ENCODE results near the gene TMPRSS7. TPM values are rescaled to one million over a fixed set of nuclear protein-coding genes. Genes with fewer than 3 reads are reported as not detected.

TMPRSS7 gene
- polyA plus RNA-seq, 1 of the 3 experiments (the other 2 are of a cell fraction), result 0.02 TPM

GRCh38 chr3:112086076-112086854 lies 51.7 kb downstream of the TMPRSS7 start, which contains the start of gene C3orf52:
Gene C3orf52, plus strand, starts transcription at chr3:112086389. Its CDS starts 19 bp downstream, at chr3:112086408.
- H3K9ac ChIP-seq, result peak within 1 kb of the TSS; percentile 81
- peak; percentile 94 for DNase-seq
- peaks cover 8% of the 10 kb centered on the region for H3F3A ChIP-seq (replicated peaks; ENCODE audit: insufficient read depth)
- no peaks in the 10 kb centered on the region for H3K9me3 ChIP-seq
- no peaks in the 10 kb centered on the region for H3K27me3 ChIP-seq (ENCODE audit: insufficient read depth)
- peaks cover 40% of the 10 kb centered on the region for H3K79me2 ChIP-seq (ENCODE audit: insufficient read depth)
- CTCF ChIA-PET, result interaction anchor here (2.9 kb wide), 1 partner anchor 25 kb away, joined by 11 read pairs; no protein-coding TSS in a partner anchor
- H3K4me1 ChIP-seq (ENCODE audit: control insufficient read depth in 1 of 2, insufficient read depth in 2 of 2, low read depth in 1 of 2, low read length in 1 of 2), result peaks cover 5 to 10% of the 10 kb centered on the region in 2 experiments; a peak in 2 of 4 replicates
- peak within 1 kb of the TSS; percentile 86 for H3K4me2 ChIP-seq
- no peaks in the 10 kb centered on the region for H4K20me1 ChIP-seq (ENCODE audit: insufficient read depth)
- peak within 1 kb of the TSS; percentile 60 to 69 for H3K4me3 ChIP-seq (ENCODE audit: low read depth in 2 of 2, low read length in 1 of 2)
- WGBS (ENCODE audit: low lambda C conversion rate), result 6% methylated on average over 16 of the region's 67 CpGs
- POLR2A ChIA-PET, result no interaction called here
- no peaks in the 10 kb centered on the region for H3K9me2 ChIP-seq
- H3K36me3 ChIP-seq (replicated peaks in 1 of 2; ENCODE audit: control insufficient read depth in 1 of 2, insufficient read depth in 2 of 2, low read length in 1 of 2), result no peaks in the 10 kb centered on the region
- peak within 1 kb of the TSS in 1 of 2 experiments; percentile 77; a peak in 2 of 4 replicates for H3K27ac ChIP-seq (ENCODE audit: low read depth in 2 of 2, low read length in 1 of 2)
- H2AFZ ChIP-seq (ENCODE audit: low read depth), result peak within 1 kb of the TSS; percentile 99
- TF ChIP-seq ZBTB33 (IDR thresholded peaks at IDR 0.05; ENCODE audit: borderline replicate concordance, low read depth), result no peak
- no peak for TF ChIP-seq FOXJ3 (CRISPR knock-in tag; IDR thresholded peaks at IDR 0.05)
- no peak for TF ChIP-seq RXRA (IDR thresholded peaks at IDR 0.05; ENCODE audit: borderline replicate concordance, low read depth)
- TF ChIP-seq FOXM1 (IDR thresholded peaks at IDR 0.05; ENCODE audit: low read depth), result no peak
- TF ChIP-seq ELF1 (IDR thresholded peaks at IDR 0.05), result no peak
- no peak for TF ChIP-seq MEF2A (IDR thresholded peaks at IDR 0.05; ENCODE audit: borderline replicate concordance, low read depth)
- TF ChIP-seq YY1 (IDR thresholded peaks at IDR 0.05; ENCODE audit: low read depth), result no peak
- no peak for TF ChIP-seq EZH2phosphoT487 (IDR thresholded peaks at IDR 0.05; ENCODE audit: borderline replicate concordance, low read depth)
- TF ChIP-seq TCF12 (IDR thresholded peaks at IDR 0.05), result no peak
- TF ChIP-seq CTCF (IDR thresholded peaks at IDR 0.05), result peak; percentile 28
- TF ChIP-seq GATA2 (CRISPR knock-in tag; IDR thresholded peaks at IDR 0.05), result no peak
- no peak for TF ChIP-seq RAD21 (IDR thresholded peaks at IDR 0.05; ENCODE audit: low read length)
- TF ChIP-seq TAF1 (IDR thresholded peaks at IDR 0.05; ENCODE audit: borderline replicate concordance, low read depth, low read length), result peak; percentile 65; the same call in 1 of the 2 replicates
- no peak for TF ChIP-seq USF2 (IDR thresholded peaks at IDR 0.05; ENCODE audit: borderline replicate concordance, low read depth, low read length)
- TF ChIP-seq MAX (IDR thresholded peaks at IDR 0.05; ENCODE audit: low read depth), result peak; percentile 93
- TF ChIP-seq POLR2AphosphoS5 (IDR thresholded peaks at IDR 0.05; ENCODE audit: low read depth, low read length), result peak; percentile 50; the same call in 1 of the 2 replicates
- TF ChIP-seq USF1 (IDR thresholded peaks at IDR 0.05; ENCODE audit: borderline replicate concordance, low read depth), result no peak
- no peak for TF ChIP-seq IRF3 (IDR thresholded peaks at IDR 0.05; ENCODE audit: low read depth, low read length)
- peak; percentile 55; the same call in 1 of the 2 replicates for TF ChIP-seq MXI1 (IDR thresholded peaks at IDR 0.05; ENCODE audit: low read depth, low read length)
- no peak for TF ChIP-seq JUND (IDR thresholded peaks at IDR 0.05)
- no peak for TF ChIP-seq REST (IDR thresholded peaks at IDR 0.05; ENCODE audit: low read depth, low read length)
- TF ChIP-seq SMC3 (IDR thresholded peaks at IDR 0.05; ENCODE audit: low read depth, low read length), result no peak

Data from SK-N-SH (cell line).